Activated CD4-positive, alpha-beta T cell treated with anti-CD3 and anti-CD28 coated beads for 24 hours (primary cell): ENCODE results near the gene PLEKHH3.

Source experiments
- DNase-seq, 2 donors: peaks; one replicate each; pipeline ENCODE4 v3.0.0-alpha.2; 2020; ENCODE audit warnings: low read depth in 2 of 2

Gene PLEKHH3

GRCh38 chr17:42676424-42677011 is at the start of gene PLEKHH3:
Gene PLEKHH3 (minus strand): TSS chr17:42676994. CDS start chr17:42676563, 431 bp downstream.
- DNase-seq = no peak

- DNase-seq = no peak
Measured at GRCh38 chr17:42725143-42725542, 48.3 kb upstream of the PLEKHH3 start.

GRCh38 chr17:42723636-42724035 is 46.8 kb upstream of the PLEKHH3 start:
- DNase-seq = no peak

DNA sequence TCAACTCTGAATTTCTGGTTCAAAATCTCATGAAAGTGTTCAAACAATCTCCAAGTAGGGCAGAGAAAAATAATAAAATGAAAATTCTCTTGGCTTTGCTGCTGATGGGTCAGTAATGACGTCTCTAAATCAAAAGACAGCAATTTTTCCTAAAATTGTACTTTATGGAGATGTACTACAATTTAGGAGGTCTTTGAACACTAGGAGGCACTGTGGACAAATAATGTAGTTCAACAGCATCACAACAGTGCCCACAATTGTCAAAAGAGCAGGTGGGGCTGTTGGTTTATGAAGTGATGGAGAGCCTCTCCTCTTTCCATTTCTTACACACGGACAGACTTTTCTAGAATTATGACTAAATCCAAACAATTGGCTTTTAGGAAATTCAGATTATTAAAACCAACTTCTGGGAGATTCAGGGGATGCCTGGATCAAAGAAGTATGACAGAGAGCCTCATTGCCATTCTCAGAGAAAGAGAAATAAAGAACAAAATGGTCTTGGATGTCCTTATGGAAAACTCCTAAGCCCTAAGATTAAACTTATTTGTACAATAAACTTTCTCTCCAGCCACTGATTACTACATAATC is 44.3 kb upstream of the PLEKHH3 start:
- DNase-seq = peak in 1 of 2 donors; percentile 33

GRCh38 chr17:42709561-42709960 is 32.8 kb upstream of the PLEKHH3 start:
- DNase-seq = no peak

GRCh38 chr17:42708588-42708987 is 31.8 kb upstream of the PLEKHH3 start:
- DNase-seq = no peak

DNA sequence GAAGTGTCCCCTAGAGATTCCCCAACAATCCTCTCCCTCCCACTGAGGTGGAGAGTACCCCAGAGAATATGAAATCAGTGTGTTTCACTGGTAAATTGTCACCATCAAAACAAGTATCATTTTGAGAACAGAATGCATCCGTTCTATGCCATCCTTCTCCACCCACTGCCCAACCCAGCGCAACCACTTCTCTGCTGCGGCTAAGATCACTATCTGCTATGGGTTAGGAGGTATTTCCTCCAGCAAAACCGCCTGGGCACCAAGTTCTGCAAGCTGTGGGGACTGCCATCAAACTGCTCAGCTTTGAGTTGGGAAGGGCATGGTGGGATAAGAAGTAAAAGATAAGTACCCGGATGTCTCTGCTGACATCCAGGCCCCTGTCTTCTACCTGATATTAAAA is 29.9 kb upstream of the PLEKHH3 start:
- DNase-seq = peak; percentile 3 to 24

DNA sequence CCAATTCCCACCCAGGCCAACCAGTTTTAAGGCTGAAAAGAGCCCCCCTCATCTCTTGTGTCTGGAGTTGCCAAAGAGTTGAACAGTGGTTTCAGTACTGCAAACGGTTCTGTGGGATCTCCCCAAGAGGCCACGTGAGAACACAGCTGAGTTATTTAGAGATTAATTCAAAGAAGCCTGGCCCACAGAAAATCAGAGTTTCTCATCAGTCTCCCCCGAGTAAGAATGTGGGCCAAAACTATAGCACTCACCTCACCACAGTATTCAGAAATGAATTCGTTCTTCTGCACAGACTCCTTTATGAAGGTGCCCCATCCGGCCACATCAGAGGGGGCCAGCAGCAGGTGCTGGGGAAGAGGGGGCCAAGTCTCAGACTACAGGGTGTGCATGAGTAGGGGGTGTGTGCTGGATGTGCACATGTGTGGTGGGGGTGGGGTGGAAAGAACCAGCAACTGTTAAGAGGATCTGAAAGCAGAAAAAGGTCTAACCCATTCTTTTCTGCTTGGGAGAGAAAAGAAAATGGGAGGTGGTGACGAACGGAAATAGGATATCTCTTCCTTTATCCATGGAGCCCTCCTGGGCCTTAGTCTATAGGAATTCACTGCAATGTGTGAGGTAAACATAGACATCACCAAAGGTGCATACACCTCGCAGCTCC is 28.2 kb upstream of the PLEKHH3 start:
- DNase-seq = peak in 1 of 2 donors; percentile 23

GRCh38 chr17:42704490-42704836 is 27.7 kb upstream of the PLEKHH3 start:
- no peak for DNase-seq

DNA sequence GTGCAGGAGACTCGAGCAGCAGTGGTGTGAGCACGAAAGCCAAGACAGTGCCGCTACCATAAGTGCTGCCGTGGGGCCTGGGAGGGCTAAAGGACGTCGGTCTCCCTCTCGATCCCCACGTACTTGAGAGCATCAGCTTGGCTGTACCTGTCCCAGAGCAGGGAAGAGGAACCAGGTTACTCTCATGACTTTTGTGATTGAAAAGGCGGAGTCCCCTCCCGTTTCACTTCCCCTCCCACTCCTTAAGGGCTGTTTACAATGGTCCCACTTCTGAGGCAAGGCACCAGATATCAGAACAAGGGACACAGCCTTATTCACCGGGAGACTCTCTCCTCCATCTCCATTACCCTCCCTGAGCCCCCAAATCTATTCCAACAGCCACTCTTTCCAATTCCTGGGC is 25.7 kb upstream of the PLEKHH3 start:
- DNase-seq = no peak

GRCh38 chr17:42700586-42701289 is 23.9 kb upstream of the PLEKHH3 start:
- DNase-seq = no peak

GRCh38 chr17:42699415-42699740 is 22.6 kb upstream of the PLEKHH3 start:
- DNase-seq = no peak

DNA sequence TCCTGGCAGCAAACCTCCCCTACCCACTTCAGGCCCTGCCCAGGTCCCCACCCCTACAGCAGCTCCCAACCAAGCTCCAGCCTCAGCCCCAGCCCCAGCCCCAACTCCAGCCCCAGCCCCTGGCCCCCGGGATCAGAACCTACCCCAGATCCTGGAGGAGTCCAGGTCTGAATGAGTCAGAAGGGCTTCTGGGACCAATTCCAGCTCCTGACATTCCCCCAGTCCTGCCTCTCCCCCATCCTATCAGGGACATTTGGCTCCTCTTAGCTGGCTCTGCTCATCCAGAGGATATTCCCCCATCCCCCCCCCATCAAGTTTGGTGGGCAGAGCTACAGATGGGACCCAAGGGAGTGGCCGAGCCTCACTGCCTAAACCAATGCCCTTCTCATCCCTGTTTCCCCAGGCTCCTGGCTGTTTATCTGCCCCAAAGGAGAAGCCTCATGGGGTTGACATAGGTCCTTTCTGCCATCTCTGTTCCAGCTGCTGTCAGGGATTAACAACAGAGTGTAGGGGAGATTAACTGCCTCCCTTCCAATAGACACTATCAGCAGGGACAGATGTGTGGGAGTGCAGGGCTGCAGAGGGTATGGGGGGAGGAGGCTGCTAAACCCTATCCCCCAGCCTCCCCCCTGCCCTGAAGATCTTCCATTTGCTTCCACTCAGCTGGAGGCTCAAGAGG is 22.1 kb upstream of the PLEKHH3 start:
- no peak for DNase-seq

- DNase-seq = no peak
Measured at GRCh38 chr17:42697108-42697811, 20.5 kb upstream of the PLEKHH3 start.

DNA sequence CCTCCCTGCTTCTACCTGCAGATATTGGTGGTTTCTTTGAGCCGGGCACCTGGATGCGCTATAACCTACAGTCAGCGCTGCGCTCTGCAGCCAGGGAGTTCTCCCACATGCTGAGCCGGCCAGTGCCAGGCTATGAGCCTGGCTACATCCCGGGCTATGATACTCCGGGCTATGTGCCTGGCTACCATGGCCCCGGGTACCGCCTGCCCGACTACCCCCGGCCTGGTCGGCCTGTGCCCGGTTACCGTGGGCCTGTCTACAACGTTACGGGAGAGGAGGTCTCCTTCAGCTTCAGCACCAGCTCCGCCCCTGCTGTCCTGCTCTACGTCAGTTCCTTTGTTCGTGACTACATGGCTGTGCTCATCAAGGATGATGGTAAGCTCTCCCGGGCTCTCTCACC is 18.7 kb upstream of the PLEKHH3 start:
- DNase-seq = no peak

DNA sequence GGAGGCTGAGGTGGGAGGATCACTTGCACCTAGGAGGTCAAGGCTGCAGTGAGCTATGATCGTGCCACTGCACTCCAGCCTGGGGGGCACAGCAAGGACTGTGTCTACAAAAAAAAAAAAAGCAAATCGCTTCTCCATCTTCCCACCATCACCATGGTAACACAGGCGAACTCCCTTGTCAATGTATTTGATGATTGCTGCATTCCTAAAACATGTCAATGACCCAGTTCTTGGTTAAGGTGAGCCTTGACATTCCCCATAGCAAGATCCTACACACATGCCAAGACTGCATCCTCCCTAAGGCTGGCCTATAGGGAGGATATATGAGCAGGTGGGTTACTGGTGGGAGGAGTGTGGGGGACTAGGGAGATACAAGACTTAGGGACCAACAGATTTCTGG is 17.7 kb upstream of the PLEKHH3 start:
- DNase-seq = no peak

DNA sequence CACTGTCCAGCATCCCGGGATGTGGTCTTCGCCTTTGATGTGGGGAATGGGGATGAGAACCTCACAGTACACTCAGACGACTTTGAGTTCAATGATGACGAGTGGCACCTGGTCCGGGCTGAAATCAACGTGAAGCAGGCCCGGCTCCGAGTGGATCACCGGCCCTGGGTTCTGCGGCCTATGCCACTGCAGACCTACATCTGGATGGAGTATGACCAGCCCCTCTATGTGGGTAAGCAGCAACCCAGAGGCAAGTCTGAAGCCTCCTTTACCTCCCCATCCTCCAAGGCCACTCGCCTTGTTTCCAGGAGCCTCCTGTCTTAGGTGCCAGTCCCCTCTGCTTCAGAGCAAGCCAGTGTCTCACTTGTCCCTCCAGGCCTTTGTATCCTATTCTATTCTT is 15.7 kb upstream of the PLEKHH3 start:
- DNase-seq = no peak

DNA sequence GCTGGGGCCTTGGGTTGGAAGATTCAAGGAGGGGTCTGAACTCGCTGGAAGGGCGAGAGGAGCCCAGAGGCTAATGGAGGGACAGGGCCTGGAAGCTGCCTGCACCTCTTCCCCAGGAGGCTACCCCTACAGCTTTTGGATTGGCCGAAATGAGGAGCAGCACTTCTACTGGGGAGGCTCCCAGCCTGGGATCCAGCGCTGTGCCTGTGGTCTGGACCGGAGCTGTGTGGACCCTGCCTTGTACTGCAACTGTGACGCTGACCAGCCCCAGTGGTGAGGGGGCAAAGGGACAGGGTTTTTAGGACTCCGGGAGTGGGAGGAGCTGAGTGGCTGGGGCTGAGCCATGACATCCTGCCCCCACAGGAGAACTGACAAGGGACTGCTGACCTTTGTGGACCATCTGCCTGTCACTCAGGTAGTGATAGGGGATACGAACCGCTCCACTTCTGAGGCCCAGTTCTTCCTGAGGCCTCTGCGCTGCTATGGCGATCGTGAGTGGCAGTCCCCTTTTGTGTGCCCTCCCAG is 14.3 kb upstream of the PLEKHH3 start:
- no peak for DNase-seq

- no peak for DNase-seq
Measured at GRCh38 chr17:42690596-42690995, 13.8 kb upstream of the PLEKHH3 start.

DNA sequence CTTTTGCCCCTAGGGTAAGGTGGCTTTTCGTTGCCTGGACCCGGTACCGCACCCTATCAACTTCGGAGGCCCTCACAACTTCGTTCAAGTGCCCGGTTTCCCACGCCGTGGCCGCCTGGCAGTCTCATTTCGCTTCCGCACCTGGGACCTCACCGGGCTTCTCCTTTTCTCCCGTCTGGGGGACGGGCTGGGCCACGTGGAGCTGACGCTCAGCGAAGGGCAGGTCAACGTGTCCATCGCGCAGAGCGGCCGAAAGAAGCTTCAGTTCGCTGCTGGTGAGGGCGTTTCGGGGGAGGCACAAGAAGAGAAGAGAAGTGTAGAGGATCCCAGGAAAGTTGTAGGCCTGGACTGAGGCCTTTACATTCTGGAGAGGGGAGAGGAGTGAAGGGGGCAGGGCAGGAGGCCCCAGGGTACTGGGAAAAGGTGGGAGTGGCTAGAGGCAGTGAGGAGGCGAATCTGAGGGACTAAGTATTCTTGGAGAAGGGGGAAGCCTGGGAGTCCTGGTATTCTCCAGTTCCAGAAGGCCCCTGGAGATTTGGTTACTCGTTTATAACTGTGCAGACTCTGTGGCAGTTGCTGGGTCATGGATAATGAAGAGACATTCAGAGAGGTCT is 11.0 kb upstream of the PLEKHH3 start:
- DNase-seq = no peak

- DNase-seq = no peak
Measured at GRCh38 chr17:42686520-42687128, 9.8 kb upstream of the PLEKHH3 start.
